ENCODE results near the gene INPP5A.

GRCh38 chr10:132642732-132643008 lies 105.1 kb downstream of the INPP5A start:
- no peak for TF ChIP-seq CTCF (IDR thresholded peaks at IDR 0.05)
- no peak for TF ChIP-seq EZH2 (IDR thresholded peaks at IDR 0.05; ENCODE audit: borderline replicate concordance, insufficient read depth, low read depth, low read length, poor library complexity, severe bottlenecking)
